Adrenal gland (tissue), 5 donors: Measurements from ENCODE around the gene CEP131.

Experiments
- POLR2A ChIP-seq, 2 donors: fragments of 450-650 bp; IDR thresholded peaks; one replicate each; pipeline ENCODE4 v1.6.1; 2017; ENCODE audit warnings: antibody characterized with exemption in 2 of 2, mild to moderate bottlenecking in 2 of 2, moderate library complexity in 1 of 2
- TF ChIP-seq, protein P1 (sequence below), 6 experiments: fragments of 450-650 bp in 4 of 6; fragments of 200-600 bp in 2 of 6; sonication (generic) in 1 of 6; IDR thresholded peaks; 1 replicate in 5 of 6; 2 replicates in 1 of 6; pipeline versions ENCODE4 v1.5.1 to v1.8.0; 2016 to 2021; ENCODE audit warnings: antibody characterized with exemption in 6 of 6, mild to moderate bottlenecking in 2 of 6, moderate library complexity in 1 of 6
- donor health status: DM: no; HTN: no; CAD: no.

DNA sequence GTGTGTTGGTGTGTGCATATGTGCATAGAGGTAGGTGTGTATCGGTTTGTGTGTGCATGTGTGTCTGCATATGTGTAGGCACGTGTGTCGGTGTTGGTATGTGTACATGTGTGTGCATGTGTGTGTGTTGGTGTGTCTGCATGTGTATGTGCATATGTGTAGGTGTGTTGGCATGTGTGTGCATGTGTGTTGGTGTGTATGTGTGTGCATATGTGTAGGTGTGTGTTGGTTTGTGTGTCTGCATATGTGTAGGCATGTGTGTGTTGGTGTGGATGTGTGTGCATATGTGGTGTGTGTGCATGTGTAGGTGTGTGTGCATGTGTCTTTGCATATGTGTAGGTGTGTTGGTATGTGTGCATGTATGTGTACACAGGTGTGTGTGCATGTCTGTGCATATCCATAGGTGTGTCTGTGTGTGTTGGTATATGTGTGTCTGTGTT lies 52.9 kb downstream of the CEP131 start:
- TF ChIP-seq POLR2A (IDR thresholded peaks at IDR 0.05), result no peak
- TF ChIP-seq, protein P1, sequence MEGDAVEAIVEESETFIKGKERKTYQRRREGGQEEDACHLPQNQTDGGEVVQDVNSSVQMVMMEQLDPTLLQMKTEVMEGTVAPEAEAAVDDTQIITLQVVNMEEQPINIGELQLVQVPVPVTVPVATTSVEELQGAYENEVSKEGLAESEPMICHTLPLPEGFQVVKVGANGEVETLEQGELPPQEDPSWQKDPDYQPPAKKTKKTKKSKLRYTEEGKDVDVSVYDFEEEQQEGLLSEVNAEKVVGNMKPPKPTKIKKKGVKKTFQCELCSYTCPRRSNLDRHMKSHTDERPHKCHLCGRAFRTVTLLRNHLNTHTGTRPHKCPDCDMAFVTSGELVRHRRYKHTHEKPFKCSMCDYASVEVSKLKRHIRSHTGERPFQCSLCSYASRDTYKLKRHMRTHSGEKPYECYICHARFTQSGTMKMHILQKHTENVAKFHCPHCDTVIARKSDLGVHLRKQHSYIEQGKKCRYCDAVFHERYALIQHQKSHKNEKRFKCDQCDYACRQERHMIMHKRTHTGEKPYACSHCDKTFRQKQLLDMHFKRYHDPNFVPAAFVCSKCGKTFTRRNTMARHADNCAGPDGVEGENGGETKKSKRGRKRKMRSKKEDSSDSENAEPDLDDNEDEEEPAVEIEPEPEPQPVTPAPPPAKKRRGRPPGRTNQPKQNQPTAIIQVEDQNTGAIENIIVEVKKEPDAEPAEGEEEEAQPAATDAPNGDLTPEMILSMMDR (IDR thresholded peaks at IDR 0.05), result no peak
